ENCODE data around the gene AKAP11.
A peak's percentile ranks its signal among the peaks of the same experiment; 100 is the strongest.

AKAP11 gene

DNA sequence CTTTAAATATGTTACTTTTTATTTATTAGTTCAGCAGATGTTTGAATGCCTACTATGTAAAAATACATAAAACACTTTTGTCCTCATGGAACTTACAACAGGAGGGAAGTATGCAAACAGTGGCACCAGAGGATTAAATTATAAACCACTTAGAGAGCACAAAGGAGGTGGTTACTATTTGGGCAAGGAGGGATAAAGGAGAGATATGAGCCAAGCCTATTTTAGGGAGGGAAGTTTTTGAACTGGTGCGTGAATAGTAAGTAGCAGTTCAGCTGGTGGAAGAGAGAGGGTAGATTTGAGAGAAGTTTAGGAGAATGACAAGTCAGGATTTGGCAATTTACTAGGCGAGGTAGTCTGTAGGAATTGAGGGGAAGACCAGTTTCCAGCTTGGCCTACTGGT lies 8.6 kb downstream of the AKAP11 start:
- no peak for DNase-seq (ENCODE audit: insufficient read length, low spot score)
- TF ChIP-seq POLR2A (IDR thresholded peaks at IDR 0.05; ENCODE audit: low read depth, low read length): no peak
- TF ChIP-seq POLR2AphosphoS5 (IDR thresholded peaks at IDR 0.05; ENCODE audit: low read depth, low read length): no peak
- TF ChIP-seq PAX5 (IDR thresholded peaks at IDR 0.05; ENCODE audit: insufficient read depth, low read length, severe bottlenecking): no peak
- TF ChIP-seq SPI1 (IDR thresholded peaks at IDR 0.05; ENCODE audit: low read depth, low read length): no peak
- TF ChIP-seq TAF1 (IDR thresholded peaks at IDR 0.05; ENCODE audit: low read depth, low read length): no peak
- no peak for TF ChIP-seq POU2F2 (IDR thresholded peaks at IDR 0.05; ENCODE audit: low read depth, low read length)
- FAIRE-seq: no peak

DNA sequence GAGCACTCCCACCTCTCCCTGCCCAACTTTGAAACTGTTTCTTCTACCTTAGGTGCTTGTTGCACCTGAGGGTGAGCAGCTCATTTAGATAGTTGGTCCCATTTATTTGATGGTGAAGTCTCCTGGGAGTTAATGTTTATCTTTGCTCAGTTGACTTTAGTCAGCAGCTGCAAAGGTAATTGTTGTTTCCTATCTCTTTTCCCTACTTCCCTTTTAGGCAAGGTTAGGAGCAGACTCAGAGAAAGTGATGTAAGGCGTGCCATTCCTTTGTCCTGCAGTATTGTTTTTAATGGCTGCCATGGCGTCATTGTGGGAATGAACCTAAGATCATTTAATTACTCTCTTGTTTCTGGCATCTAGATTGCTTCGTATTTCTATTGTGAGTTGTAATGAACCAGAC lies 11.6 kb downstream of the AKAP11 start:
- FAIRE-seq: peak; percentile 57
- TF ChIP-seq POU2F2 (IDR thresholded peaks at IDR 0.05; ENCODE audit: low read depth, low read length) (no peak), POLR2AphosphoS5 (IDR thresholded peaks at IDR 0.05; ENCODE audit: low read depth, low read length) (no peak), POLR2A (IDR thresholded peaks at IDR 0.05; ENCODE audit: low read depth, low read length) (no peak), PAX5 (IDR thresholded peaks at IDR 0.05; ENCODE audit: insufficient read depth, low read length, severe bottlenecking) (no peak), TAF1 (IDR thresholded peaks at IDR 0.05; ENCODE audit: low read depth, low read length) (no peak), SPI1 (IDR thresholded peaks at IDR 0.05; ENCODE audit: low read depth, low read length) (no peak)
- no peak for DNase-seq (ENCODE audit: insufficient read length, low spot score)

DNA sequence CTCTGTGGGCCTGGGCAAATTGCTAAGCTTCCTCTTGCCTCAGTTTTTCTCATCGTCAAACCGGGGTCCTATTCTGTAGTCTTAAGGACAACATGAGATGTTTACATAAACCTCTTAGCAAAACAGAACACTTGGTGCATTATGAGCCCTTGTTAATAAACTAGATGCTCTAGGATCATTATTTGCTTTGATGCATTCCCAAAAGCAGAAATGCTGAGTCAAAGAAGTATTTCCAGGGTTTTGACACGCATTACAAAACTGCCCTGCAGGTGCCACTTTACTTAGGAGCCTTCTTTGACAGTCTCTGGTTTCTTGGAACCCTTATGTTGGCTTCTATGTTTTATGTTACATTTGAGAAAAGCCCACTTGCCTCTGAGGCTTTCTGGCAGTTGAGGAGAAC lies 12.1 kb downstream of the AKAP11 start:
- DNase-seq (ENCODE audit: insufficient read length, low spot score) (no peak), FAIRE-seq (no peak)
- no peak for TF ChIP-seq POU2F2 (IDR thresholded peaks at IDR 0.05; ENCODE audit: low read depth, low read length)

DNA sequence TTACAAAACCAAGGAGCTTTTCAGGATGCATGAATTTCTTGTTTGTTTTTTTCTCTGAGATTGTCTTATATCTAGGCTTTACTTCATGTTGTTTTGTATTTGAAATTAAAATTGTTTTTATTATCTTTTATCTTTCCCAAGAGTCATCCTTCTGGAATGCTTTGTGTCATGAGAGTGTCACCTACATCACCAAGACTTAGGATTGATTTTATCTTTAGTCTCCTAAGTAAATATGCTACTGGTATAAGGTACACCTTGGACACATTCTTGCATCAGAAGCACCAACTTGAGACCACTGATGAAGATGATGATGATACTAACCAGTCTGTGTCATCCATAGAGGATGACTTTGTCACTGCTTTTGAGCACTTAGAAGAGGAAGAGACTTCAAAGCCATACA lies 26.4 kb downstream of the AKAP11 start:
- DNase-seq (ENCODE audit: insufficient read length, low spot score) (no peak), FAIRE-seq (peak; percentile 20)
- TF ChIP-seq POU2F2 (IDR thresholded peaks at IDR 0.05; ENCODE audit: low read depth, low read length) (no peak), PAX5 (IDR thresholded peaks at IDR 0.05; ENCODE audit: insufficient read depth, low read length, severe bottlenecking) (no peak), SPI1 (IDR thresholded peaks at IDR 0.05; ENCODE audit: low read depth, low read length) (no peak), POLR2AphosphoS5 (IDR thresholded peaks at IDR 0.05; ENCODE audit: low read depth, low read length) (no peak), TAF1 (IDR thresholded peaks at IDR 0.05; ENCODE audit: low read depth, low read length) (no peak), POLR2A (IDR thresholded peaks at IDR 0.05; ENCODE audit: low read depth, low read length) (no peak)

DNA sequence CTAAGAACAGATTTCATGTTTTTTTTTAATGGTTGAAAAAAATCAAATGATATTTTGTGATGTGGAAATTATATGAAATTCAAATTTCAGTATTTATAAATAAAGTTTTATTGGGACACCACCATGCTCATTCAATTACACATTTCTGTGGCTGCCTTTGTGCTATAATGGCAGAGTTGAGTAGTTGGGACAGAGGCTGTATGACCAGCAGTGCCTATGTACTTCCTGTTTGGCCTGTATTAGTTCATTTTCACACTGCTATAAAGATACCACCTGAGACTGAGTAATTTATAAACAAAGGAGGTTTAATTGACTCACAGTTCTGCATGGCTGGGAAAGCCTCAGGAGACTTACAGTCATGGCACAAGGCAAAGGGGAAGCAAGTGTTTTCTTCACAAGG lies 33.6 kb downstream of the AKAP11 start:
- FAIRE-seq (no peak), DNase-seq (ENCODE audit: insufficient read length, low spot score) (no peak)
- TF ChIP-seq POLR2AphosphoS5 (IDR thresholded peaks at IDR 0.05; ENCODE audit: low read depth, low read length): no peak
- TF ChIP-seq POLR2A (IDR thresholded peaks at IDR 0.05; ENCODE audit: low read depth, low read length): no peak
- TF ChIP-seq SPI1 (IDR thresholded peaks at IDR 0.05; ENCODE audit: low read depth, low read length): no peak
- TF ChIP-seq TAF1 (IDR thresholded peaks at IDR 0.05; ENCODE audit: low read depth, low read length): no peak
- TF ChIP-seq PAX5 (IDR thresholded peaks at IDR 0.05; ENCODE audit: insufficient read depth, low read length, severe bottlenecking): no peak
- TF ChIP-seq POU2F2 (IDR thresholded peaks at IDR 0.05; ENCODE audit: low read depth, low read length): no peak

DNA sequence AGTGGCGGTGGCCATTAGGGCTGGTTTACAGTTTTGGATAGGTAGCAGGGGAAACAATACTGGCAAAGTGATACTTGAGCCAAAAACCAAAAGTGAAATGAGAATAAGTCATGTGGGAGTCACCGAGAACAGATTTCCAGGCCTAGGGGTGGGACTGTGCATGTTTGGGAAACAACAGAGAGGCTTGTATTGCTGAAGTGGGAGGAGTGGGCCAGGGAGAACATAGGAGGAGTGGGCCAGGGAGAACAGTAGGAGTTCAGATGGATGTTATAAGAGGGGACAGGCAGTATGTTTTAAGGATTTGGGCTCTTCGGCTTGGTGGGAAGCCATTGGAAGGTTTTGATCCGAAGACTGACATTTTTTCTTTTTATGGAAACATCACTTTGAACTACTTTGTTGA lies 35.5 kb downstream of the AKAP11 start:
- no peak for TF ChIP-seq PAX5 (IDR thresholded peaks at IDR 0.05; ENCODE audit: insufficient read depth, low read length, severe bottlenecking)
- no peak for TF ChIP-seq POLR2AphosphoS5 (IDR thresholded peaks at IDR 0.05; ENCODE audit: low read depth, low read length)
- no peak for TF ChIP-seq POLR2A (IDR thresholded peaks at IDR 0.05; ENCODE audit: low read depth, low read length)
- TF ChIP-seq SPI1 (IDR thresholded peaks at IDR 0.05; ENCODE audit: low read depth, low read length): no peak
- TF ChIP-seq POU2F2 (IDR thresholded peaks at IDR 0.05; ENCODE audit: low read depth, low read length): no peak
- TF ChIP-seq TAF1 (IDR thresholded peaks at IDR 0.05; ENCODE audit: low read depth, low read length): no peak
- DNase-seq (ENCODE audit: insufficient read length, low spot score): no peak
- peak; percentile 35 for FAIRE-seq

DNA sequence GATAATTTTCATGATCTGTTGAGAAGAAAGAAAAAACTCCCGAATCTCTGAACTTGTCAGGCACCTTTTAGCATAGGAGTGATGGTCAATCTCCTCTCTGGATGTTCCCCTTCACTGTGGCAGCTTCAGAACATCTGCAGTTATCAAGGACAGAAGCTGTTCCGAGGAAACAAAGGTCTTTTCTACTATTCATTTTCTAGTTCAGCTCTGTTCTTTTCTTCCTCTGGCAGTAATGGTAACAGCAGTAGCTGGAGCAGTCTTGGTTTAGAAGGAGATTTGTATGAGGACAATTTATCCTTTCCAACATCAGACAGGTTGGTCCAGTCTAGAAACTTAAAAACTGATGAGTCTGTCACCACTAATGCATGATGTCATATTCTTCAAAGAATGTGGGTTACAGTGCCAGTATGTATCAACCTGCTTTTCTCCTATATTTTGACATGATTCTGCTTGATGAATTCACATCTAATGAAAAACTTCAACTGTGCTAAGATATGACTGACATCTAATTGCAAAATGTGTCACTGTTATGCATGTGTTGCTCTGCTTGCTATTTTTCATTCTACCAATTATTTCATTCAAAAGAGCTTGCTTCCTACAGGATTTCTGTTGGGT lies 41.0 kb downstream of the AKAP11 start:
- no peak for DNase-seq (ENCODE audit: insufficient read length, low spot score)
- peak; percentile 71 for FAIRE-seq
- TF ChIP-seq PAX5 (IDR thresholded peaks at IDR 0.05; ENCODE audit: insufficient read depth, low read length, severe bottlenecking) (no peak), POU2F2 (IDR thresholded peaks at IDR 0.05; ENCODE audit: low read depth, low read length) (no peak), POLR2A (IDR thresholded peaks at IDR 0.05; ENCODE audit: low read depth, low read length) (no peak), TAF1 (IDR thresholded peaks at IDR 0.05; ENCODE audit: low read depth, low read length) (no peak), SPI1 (IDR thresholded peaks at IDR 0.05; ENCODE audit: low read depth, low read length) (no peak), POLR2AphosphoS5 (IDR thresholded peaks at IDR 0.05; ENCODE audit: low read depth, low read length) (no peak)

DNA sequence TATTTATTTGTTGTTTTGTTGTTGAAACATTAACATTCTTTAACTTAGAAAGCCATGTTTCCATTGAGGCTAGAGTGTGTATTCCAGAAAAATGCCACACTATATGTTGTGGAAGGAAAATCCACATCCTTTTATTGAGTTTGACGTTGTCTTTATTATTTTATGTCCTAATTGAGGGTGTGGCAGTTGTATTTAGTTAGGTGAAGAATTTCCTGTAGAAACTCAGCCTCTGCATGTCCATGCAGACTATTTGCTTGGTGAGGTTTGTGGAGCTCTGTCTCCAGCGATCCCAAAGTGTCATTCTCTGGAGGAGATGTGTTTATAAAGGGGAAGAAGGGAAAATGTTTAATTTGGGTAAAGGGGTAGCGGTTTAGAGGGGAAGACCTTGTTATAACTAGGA lies 46.6 kb downstream of the AKAP11 start:
- no peak for DNase-seq (ENCODE audit: insufficient read length, low spot score)
- TF ChIP-seq PAX5 (IDR thresholded peaks at IDR 0.05; ENCODE audit: insufficient read depth, low read length, severe bottlenecking) (no peak), POLR2A (IDR thresholded peaks at IDR 0.05; ENCODE audit: low read depth, low read length) (no peak), TAF1 (IDR thresholded peaks at IDR 0.05; ENCODE audit: low read depth, low read length) (no peak), SPI1 (IDR thresholded peaks at IDR 0.05; ENCODE audit: low read depth, low read length) (no peak), POLR2AphosphoS5 (IDR thresholded peaks at IDR 0.05; ENCODE audit: low read depth, low read length) (no peak), POU2F2 (IDR thresholded peaks at IDR 0.05; ENCODE audit: low read depth, low read length) (no peak)
- FAIRE-seq: no peak

DNA sequence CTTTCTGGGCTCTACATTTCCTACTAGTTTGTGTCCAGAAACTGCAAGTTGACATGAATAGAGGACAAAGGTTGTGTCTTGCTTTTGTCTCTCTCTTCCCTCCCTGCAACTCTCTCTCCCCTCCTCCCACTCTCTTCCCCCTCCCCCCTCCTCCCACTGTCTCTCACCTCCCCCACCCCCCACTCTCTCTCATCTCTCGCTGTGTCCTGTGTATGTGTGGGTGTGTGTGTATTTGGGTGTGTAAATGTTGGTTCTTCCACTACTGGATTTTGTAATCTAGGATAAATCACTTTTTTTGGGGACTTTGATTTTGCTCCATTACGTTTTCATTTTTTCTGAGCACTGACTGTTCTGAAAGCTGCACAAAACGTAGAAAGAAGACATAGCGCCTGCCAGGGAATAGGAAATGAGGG lies 48.4 kb downstream of the AKAP11 start:
- TF ChIP-seq SPI1 (IDR thresholded peaks at IDR 0.05; ENCODE audit: low read depth, low read length): no peak
- TF ChIP-seq TAF1 (IDR thresholded peaks at IDR 0.05; ENCODE audit: low read depth, low read length): no peak
- TF ChIP-seq PAX5 (IDR thresholded peaks at IDR 0.05; ENCODE audit: insufficient read depth, low read length, severe bottlenecking): no peak
- no peak for TF ChIP-seq POLR2AphosphoS5 (IDR thresholded peaks at IDR 0.05; ENCODE audit: low read depth, low read length)
- TF ChIP-seq POU2F2 (IDR thresholded peaks at IDR 0.05; ENCODE audit: low read depth, low read length): no peak
- TF ChIP-seq POLR2A (IDR thresholded peaks at IDR 0.05; ENCODE audit: low read depth, low read length): no peak
- DNase-seq (ENCODE audit: insufficient read length, low spot score) (no peak), FAIRE-seq (no peak)

DNA sequence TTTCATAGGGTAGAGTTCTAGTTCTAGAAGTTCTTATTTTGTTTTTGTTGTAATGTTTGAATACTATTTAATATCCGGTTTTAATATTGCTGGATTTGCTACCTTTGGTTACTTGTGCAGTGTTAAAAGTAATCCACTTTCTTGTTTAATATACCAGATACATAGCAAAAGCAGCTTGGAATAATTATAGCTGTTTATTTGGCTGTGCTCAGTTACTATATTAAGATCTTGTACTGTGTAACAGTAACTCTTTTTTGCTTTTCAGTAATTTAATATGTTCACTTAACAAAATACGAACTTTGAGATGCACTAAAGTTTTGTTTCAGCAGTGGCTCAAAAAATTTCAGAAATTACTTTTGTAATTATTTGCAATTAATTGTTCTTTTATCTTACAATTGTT lies 50.9 kb downstream of the AKAP11 start:
- TF ChIP-seq SPI1 (IDR thresholded peaks at IDR 0.05; ENCODE audit: low read depth, low read length) (no peak), POU2F2 (IDR thresholded peaks at IDR 0.05; ENCODE audit: low read depth, low read length) (no peak)
- DNase-seq (ENCODE audit: insufficient read length, low spot score) (no peak), FAIRE-seq (no peak)
